IMR-90 (cell line): Measurements from ENCODE around the gene ARRDC1.

Source experiments
- BHLHE40 ChIP-seq: fragments of 150-350 bp; IDR thresholded peaks from 2 replicates; pipeline ENCODE4 v1.6.1; 2016; ENCODE audit warnings: mild to moderate bottlenecking, low read depth, low read length
- ELK1 ChIP-seq: fragments of 150-350 bp; IDR thresholded peaks from 2 replicates; pipeline ENCODE4 v1.6.1; 2016; ENCODE audit warnings: low read depth, mild to moderate bottlenecking, low read length, moderate library complexity, borderline replicate concordance
- FOS ChIP-seq: fragments of 150-350 bp; IDR thresholded peaks from 2 replicates; pipeline ENCODE4 v1.6.1; 2016; ENCODE audit warnings: low read depth, low read length
- MAFK ChIP-seq: IDR thresholded peaks from 2 replicates; pipeline ENCODE4 v1.6.1; 2012; ENCODE audit warnings: low read depth, low read length, improper control_type of control experiment
- NFE2L2 ChIP-seq: fragments of 150-350 bp; IDR thresholded peaks from 2 replicates; pipeline ENCODE4 v1.6.1; 2016; ENCODE audit warnings: low read depth, mild to moderate bottlenecking, low read length
- POLR2A ChIP-seq: IDR thresholded peaks from 2 replicates; pipeline ENCODE4 v1.6.1; 2012; ENCODE audit warnings: mild to moderate bottlenecking, low read depth, low read length
- RAD21 ChIP-seq: IDR thresholded peaks from 2 replicates; pipeline ENCODE4 v1.6.1; 2012; ENCODE audit warnings: low read length, improper control_type of control experiment
- RFX5 ChIP-seq: IDR thresholded peaks from 2 replicates; pipeline ENCODE4 v1.8.0; 2012; ENCODE audit warnings: low read depth, mild to moderate bottlenecking, low read length, moderate library complexity
- SMC3 ChIP-seq: fragments of 150-350 bp; IDR thresholded peaks from 2 replicates; pipeline ENCODE4 v1.6.1; 2016; ENCODE audit warnings: low read depth, mild to moderate bottlenecking, antibody characterized with exemption, low read length, moderate library complexity
- USF2 ChIP-seq: fragments of 150-350 bp; IDR thresholded peaks from 2 replicates; pipeline ENCODE4 v1.6.1; 2017; ENCODE audit warnings: mild to moderate bottlenecking, antibody characterized with exemption, low read length, low read depth
- TF ChIP-seq, protein P1 (sequence below): conservative IDR thresholded peaks from 2 replicates; pipeline ENCODE4 v1.5.1; 2012; ENCODE audit warnings: mild to moderate bottlenecking, low read depth, low read length, improper control_type of control experiment

DNA sequence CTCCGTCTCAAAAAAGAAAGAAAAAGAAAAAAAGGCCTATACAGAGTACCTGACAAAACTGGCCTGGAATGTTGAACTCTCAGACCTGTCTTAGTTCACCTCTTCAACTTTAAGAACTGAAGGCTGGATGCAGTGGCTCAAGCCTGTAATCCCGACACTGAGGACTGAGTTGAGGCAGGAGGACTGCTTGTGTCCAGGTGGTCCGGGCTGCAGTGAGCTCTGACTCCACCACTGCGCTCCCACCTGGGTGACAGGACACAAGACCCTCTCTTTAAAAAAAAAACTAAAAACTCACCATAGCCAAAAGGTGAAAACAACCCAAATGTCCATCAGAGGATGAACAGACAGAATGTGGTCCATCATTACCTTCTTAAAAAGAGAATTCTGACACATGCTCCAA lies 47.4 kb upstream of the ARRDC1 start:
- TF ChIP-seq FOS (no peak), POLR2A (no peak), ELK1 (no peak), SMC3 (no peak), MAFK (no peak), BHLHE40 (no peak), RAD21 (no peak), USF2 (no peak), RFX5 (no peak), NFE2L2 (no peak)
- TF ChIP-seq, protein P1, sequence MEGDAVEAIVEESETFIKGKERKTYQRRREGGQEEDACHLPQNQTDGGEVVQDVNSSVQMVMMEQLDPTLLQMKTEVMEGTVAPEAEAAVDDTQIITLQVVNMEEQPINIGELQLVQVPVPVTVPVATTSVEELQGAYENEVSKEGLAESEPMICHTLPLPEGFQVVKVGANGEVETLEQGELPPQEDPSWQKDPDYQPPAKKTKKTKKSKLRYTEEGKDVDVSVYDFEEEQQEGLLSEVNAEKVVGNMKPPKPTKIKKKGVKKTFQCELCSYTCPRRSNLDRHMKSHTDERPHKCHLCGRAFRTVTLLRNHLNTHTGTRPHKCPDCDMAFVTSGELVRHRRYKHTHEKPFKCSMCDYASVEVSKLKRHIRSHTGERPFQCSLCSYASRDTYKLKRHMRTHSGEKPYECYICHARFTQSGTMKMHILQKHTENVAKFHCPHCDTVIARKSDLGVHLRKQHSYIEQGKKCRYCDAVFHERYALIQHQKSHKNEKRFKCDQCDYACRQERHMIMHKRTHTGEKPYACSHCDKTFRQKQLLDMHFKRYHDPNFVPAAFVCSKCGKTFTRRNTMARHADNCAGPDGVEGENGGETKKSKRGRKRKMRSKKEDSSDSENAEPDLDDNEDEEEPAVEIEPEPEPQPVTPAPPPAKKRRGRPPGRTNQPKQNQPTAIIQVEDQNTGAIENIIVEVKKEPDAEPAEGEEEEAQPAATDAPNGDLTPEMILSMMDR, result no peak
